GM19035 (cell line): ENCODE results near the gene OTOP1.
"Not testable (repeated sequence)": the region's sequence is repeated elsewhere in the genome, so short reads cannot be mapped to it uniquely, and the experiment has no call there.

Experiments
- ATAC-seq: cut with Tn5 transposase; IDR thresholded peaks from one replicate; pipeline ENCODE4 v1.9.1; 2021; ENCODE audit not compliant: unreplicated experiment

The OTOP1 gene, protein sequence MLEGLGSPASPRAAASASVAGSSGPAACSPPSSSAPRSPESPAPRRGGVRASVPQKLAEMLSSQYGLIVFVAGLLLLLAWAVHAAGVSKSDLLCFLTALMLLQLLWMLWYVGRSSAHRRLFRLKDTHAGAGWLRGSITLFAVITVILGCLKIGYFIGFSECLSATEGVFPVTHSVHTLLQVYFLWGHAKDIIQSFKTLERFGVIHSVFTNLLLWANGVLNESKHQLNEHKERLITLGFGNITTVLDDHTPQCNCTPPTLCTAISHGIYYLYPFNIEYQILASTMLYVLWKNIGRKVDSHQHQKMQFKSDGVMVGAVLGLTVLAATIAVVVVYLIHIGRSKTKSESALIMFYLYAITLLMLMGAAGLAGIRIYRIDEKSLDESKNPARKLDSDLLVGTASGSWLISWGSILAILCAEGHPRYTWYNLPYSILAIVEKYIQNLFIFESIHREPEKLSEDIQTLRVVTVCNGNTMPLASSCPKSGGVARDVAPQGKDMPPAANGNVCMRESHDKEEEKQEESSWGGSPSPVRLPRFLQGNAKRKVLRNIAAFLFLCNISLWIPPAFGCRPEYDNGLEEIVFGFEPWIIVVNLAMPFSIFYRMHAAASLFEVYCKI

DNA sequence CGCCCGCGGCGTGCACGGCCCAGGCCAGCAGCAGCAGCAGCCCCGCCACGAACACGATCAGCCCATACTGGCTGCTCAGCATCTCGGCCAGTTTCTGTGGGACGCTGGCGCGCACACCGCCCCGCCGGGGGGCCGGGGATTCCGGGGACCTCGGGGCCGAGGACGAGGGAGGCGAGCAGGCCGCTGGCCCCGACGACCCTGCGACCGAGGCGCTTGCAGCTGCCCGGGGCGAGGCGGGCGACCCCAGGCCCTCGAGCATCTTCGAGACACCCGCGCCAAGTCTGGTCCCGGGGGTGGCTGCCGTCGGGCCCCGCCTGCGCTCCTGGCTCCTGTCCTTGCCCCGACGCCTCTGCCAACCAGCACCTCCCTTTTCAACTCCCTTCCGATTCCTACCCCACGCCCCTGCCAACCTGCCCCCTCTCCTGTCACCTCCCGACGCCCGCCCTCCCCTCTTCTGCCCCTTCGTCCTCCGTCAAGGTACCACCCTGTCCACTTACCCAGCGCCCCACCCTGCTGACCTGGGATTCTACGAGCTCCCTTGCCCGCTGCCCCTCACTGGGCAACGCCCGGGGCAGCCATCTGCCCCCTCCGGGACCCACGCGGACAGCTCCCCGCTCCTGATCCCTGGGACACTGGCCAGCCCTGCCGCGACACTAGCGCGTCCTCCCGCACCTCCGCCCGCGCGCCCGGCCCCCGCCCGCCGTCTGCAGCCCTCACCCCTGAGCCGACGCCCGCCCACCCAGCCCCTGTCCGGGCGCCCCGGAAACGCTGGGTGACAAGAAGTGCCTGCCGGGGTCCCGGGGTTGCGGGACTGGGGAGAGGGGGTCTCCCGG lies at the start of gene OTOP1:
OTOP1 (minus strand) TSS at position 324 of the 833 bp plus-strand sequence; CDS start at position 259, 65 bp downstream.
- no peak for ATAC-seq

DNA sequence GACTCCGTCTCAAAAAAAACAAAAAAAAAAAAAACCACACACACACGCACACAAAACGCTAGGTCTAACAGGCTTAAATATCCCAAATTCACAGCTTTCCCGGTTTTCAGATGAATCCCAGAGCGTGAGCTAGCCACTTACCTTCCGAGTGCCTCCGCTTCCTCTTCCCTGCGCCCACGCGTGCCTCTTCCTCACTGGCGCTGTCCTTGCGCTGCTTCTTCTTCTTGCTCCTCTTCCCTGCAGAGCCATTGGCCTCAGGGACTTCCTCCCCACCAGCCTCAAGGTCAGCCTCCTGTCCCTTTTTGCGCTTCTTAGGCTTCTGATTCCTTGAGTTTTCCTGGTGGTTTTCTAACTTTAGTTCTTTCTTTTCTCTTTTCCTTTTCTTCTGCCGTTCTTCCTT lies 47.5 kb upstream of the OTOP1 start:
- ATAC-seq, result no peak

DNA sequence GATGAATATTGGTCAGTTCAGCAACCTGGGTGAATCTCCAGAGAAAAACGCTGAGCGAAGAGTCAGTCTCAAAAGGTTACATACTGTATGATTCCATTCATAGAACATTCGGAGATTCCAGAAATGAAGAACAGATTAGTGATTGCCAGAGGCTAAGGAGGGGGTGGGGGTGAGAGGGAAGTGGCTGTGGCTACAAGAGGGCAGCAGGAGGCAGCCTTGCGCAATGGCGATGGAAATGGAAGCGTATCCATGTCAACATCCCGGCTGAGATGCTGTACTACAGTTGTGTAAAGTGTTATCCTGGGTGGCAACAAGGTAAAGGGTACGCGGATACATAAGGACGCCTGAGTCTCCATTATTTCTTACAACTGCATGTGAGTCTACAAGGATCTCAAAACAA lies 45.2 kb upstream of the OTOP1 start:
- no peak for ATAC-seq

DNA sequence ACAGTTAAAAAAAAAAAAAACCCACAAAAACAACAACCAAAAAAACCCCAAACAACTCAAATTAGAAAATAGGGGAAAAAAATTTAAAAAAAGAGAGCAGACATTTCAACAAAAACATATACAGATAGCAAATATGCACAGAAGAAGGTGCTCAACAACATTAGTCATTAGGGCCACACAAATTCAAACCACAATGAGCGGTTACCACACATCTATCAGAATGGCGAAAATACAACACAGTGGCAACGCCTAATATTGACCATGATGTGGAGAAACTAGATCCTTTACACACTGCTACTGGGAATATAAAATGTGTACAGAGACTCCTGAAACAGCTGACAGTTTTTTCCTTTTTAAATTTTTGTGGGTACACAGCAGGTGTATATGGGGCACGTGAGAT lies 43.8 kb upstream of the OTOP1 start:
- ATAC-seq, result no peak

DNA sequence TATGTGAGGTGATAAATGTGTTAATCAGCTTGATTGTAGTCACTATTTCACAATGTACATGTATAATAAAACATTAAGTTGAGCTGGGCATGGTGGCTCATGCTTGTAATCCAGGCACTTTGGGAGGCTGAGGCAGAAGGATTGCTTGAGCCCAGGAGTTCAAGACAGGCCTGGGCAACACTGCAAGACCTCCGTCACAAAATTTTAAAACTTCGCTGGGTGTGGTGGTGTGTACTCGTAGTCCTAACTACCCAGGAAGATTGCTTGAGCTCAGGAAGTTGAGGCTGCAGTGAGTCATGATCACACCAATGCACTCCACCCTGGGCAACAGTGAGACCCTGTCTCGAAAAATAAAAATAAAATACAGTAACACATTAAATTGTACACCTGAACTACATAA lies 43.1 kb upstream of the OTOP1 start:
- no peak for ATAC-seq

DNA sequence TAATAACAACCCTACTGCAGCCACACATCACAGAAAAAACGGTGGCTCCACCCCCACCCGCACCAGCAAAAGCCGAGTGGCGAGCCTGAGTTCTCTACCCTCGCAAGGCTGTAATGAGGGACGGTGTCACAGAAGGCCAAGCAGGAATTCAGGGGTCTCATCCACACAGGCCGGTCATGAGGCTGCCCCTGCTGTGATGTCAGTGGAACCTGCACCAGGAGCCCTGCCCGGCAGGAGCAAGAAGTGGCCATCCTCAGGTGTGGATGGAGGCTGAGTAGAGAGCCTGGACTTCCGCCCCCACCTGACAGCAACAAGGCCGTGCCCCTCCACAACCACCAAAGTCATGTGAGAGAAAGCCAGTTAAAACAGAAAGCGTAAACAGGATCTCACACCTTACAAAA lies 42.6 kb upstream of the OTOP1 start:
- no peak for ATAC-seq

DNA sequence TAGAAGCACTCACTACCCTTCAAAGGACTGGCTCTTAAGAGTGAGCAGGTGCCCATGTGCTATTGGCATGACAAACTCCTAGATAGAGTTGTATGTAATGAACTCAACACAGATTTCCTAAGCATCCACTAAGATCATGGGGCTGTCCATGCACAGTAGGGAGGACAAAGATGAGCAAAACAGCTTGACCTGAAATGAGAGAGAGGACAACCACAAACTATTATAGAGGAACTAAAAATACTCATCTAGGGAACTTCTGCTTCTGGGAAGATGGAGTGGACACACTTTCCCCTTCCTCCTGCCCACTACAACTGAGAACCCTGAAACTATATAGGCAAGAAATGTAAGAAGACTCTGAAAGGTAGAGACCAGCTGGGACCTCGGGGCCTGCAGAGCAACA lies 42.0 kb upstream of the OTOP1 start:
- no peak for ATAC-seq

DNA sequence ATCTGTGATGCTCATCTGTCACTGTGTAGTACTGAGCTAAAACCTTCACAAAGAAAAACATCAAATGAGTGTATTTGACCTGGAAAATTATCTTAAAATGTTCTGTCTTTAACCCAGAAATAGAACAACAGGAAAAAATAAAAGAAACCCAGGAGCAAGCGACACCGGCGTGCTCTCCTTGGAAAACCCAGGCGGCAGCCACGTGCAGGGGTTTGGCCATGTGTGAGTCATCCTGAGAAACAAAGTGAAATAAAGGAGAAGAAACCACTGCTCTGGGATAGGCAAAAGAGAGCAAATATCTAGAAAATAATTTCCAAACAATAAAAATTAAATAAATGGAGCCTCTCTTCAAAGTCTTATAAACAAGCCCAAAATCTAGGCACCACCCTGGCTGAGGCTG lies 41.3 kb upstream of the OTOP1 start:
- ATAC-seq, result no peak

DNA sequence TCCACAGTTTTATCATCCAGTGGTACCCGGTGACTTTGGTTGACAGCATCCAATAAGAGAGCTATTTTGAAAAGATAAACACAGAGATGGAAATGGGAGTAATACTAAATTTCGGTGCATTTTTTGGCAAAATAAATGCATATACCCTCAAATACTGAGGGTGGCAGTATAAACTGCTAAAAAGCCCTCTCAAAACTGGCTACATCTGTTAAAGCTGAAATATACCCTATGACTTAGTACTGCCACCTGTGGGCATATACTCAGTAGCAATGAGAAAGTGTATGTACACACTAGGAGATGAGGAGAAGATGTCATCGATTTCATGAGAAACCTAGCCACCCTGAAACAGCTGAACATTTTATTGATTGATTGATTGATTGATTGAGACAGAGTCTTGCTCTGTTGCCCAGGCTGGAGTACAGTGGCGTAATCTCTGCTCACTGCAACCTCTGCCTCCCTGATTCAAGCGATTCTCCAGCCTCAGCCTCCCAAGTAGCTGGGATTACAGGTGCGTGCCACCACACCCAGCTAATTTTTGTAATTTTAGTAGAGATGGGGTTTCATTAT lies 33.5 kb upstream of the OTOP1 start:
- ATAC-seq, result no peak

DNA sequence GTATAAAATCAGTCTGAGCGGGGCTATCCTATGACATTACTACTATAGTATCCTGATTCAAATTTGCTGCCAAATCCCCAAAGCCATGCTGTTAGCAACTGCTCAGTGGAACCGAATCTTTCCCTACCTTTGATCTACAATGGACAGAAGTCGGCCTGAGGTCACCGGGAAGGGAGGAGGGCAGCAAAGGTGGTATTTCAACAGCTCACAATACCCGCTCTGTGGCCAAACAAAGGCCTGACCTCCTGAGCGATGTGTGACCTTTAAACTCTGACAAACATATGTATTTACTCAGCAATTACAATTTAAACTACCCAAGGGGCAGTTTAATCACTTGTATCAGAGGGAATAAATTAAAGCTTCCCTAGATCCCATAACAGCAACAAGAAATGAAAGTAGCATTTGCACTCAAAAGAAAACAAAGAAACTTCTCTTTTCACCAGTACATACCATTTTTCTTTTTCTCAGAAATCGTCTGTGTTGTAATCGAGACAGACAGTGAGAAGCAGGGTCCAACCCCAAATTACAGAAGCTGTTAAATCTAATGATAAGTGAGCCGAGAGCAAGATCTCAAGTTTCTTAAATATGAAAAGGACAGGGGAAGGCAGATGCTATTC lies 32.9 kb upstream of the OTOP1 start:
- ATAC-seq, result no peak

DNA sequence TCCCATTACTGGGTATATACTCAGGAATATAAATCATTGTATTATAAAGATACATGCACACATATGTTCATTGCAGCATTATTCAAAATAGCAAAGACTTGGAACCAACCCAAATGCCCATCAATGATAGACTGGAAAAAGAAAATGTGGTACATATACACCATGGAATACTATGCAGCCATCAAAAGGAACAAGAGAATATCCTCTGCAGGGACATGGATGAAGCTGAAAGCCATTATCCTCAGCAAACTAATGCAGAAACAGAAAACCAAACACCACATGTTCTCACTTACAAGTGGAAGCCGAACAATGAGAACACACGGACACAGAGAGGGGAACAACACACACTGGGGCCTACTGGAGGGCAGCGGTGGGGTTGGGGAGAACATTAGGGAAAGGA lies 31.0 kb upstream of the OTOP1 start:
- ATAC-seq, result not testable (repeated sequence)

DNA sequence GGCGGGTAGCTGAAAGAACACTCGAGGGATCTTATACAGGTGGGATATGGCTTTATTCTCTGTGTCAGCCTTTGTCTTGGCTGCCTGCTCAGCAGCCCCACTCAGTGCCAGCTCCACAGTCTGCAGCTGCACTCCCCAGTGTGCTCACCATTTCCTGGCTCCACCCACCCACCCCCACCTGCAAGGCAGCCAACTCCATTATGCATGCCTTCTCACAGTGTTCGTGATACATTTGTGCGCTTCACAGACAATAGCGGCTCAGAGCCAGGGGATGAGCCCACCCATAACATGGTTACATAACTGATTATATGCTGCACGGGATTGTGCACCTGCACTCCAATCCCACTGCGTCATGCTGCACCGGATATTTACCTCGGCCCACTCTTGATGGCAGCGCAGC lies 30.1 kb upstream of the OTOP1 start:
- ATAC-seq, result no peak

DNA sequence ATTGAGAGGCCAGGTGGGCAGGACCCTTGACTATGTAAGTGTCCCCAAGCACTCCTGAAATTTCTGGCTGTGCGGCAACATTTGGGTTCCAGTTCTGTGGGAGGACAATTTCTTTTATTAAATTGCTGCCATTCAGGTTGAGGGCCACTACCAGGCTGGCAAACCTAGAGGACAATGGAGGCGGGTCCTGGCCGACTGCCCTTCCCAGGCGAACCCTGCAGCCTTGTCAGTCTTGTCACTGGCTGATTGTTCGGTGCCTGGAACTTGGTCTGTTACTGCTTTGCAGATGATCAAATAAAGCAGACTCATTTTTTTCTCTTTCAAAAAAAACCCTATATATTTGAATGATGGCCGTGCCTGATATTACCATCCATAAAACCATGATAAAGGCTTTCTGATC lies 27.9 kb upstream of the OTOP1 start:
- ATAC-seq, result no peak

DNA sequence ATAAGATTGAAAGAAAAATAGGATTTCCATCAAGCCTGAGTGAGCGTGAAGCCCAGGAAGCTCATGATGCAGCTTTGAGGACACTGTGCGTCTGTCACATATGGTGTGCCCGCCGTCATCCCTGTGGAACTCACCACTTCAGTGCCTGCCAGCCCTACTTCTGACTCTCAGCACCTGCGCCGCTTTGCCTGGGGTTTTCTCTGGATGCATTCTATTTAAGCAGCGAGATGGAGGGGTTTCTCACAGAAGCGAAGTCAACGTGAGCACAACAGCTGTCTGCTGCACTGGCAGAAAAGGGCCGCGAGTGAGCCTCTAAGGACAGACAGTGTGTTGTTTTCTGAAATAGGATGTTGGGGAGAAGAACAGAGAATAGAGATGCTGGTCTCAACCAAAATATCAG lies 27.5 kb upstream of the OTOP1 start:
- ATAC-seq, result no peak

DNA sequence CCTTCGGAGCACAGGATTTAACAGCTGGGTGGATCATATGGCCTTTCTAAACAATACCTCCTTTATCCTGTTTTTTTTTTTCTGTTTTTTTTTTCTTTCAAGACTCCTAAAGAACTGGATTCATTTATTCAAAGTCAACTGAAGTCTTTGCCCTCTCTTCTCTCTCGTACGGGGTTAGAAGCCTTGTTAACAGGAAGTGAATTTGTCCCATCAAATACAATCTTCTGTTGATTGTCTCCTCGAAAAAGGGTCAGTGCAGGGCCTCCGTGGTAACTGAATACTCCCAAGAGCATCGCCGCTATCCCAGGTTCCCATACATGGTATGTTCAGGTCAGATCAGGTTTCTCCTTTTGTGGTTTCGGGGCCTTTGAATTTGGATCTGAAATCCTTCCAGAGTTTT lies 23.1 kb upstream of the OTOP1 start:
- no peak for ATAC-seq

DNA sequence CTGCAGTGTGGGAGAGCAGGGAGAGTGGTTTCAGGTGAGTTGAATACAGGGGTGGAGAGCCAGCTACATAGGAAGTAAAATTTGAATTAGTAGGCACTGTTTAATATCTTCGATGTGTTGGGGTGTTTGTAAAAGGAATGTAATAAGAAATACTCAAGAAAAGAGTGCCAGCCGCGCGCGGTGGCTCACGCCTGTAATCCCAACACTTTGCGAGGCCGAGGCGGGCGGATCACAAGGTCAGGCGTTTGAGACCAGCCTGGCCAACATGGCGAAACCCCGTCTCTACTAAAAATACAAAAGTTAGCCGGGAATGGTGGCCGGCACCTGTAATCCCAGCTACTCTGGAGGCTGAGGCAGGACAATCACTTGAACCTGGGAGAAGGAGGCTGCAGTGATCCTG lies 22.6 kb upstream of the OTOP1 start:
- ATAC-seq, result not testable (repeated sequence)

DNA sequence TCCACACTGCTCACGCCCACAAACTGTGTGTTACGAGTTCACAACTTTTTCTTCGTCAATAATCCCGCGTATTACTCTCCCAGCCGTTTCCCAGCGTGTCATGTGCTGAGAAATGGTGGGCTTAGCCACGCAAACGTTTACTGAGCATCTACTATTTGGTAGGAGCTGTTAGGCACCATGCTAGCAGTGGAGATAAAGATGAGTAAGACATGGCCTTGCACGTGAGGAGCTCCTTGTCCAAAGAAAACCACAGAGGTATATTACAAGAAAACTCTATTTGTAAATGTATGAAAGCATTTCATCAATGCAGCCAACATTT lies 22.1 kb upstream of the OTOP1 start:
- no peak for ATAC-seq

DNA sequence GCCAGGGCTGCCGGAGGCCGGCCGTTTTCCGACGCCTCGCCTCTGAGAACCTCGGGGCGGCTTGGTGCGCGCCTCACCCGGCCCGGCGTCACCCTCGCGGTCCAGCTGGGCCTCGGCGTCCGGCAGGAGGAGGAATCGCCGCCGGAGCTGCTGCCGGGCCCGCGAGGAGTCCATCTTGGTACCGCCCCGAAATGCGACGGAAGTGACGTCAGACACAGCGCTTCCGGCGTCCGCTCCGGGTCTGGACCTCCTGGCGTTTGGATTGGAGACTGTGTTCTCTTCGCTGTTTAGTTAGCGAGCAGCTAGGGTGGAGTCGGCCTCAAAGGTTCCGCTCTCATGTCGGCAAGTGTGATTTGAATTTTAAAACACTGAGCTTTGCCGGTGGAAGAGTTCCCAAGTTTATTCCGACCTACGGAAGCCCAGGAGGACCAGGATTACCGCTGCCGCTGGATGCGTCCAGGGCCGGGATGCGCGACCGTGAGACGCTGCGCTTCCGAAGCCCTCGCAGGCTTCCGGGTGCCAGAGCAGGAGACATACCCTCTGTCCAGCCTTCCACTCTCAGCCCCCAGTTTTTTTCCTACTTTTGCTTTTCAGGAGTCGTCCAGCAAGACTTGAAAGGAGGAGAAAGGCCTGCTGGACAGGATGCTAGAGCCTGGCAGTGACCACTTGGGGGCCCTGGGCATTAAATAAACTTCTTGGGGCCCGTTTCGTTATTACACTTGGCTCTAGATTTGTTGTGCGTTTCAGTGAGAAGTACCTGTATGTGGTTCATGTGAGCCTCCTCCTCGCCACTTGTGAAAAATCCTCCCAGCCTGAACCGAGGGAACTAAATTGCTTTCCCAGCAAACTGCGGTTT lies 21.5 kb upstream of the OTOP1 start, which contains the start of gene TMEM128:
TMEM128 (minus strand) TSS at position 195 of the 856 bp plus-strand sequence; CDS start at position 174, 21 bp downstream.
- peak; percentile 96 for ATAC-seq

DNA sequence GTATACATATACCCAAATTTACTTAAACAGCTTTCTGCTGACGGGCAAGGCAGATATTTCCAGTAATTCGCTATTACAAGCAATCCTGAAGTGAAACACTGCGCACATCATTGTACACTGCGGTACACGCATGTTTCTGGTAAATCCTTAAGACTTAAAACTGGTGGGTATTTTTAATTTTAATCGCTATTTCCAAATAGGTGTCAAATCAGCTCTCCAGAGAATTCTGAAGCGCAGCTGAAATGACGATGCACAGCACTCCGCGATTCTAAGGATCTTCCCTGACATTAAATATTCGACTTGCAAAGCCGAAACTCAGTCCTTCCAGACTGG lies 20.9 kb upstream of the OTOP1 start:
- ATAC-seq, result peak; percentile 41

DNA sequence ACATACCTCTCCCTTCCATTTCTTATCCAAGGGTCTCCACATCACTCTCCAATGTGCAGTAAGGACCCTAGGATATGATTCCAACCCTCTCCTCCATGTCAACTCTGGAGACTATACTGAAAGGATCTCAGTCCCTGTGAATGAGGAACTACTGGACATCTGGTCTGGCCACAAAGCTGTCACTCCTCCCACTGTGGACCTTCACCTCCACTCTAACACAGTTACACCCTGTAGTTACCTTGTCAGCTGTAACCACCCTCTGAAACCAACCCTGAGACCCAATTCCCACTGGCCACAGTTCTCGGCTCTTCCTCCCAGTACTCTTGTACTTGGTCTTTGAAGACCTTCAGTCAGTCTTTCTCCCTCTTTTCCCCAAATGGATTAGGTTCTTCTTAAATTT lies 18.4 kb upstream of the OTOP1 start:
- no peak for ATAC-seq
